ENCODE results near the gene TRIM33.
A peak's percentile ranks its signal among the peaks of the same experiment; 100 is the strongest.
"Not testable (repeated sequence)": the region's sequence is repeated elsewhere in the genome, so short reads cannot be mapped to it uniquely, and the experiment has no call there.

Gene TRIM33

GRCh38 chr1:114390361-114390760, 120.6 kb downstream of the TRIM33 start:
- no peak for DNase-seq

DNA sequence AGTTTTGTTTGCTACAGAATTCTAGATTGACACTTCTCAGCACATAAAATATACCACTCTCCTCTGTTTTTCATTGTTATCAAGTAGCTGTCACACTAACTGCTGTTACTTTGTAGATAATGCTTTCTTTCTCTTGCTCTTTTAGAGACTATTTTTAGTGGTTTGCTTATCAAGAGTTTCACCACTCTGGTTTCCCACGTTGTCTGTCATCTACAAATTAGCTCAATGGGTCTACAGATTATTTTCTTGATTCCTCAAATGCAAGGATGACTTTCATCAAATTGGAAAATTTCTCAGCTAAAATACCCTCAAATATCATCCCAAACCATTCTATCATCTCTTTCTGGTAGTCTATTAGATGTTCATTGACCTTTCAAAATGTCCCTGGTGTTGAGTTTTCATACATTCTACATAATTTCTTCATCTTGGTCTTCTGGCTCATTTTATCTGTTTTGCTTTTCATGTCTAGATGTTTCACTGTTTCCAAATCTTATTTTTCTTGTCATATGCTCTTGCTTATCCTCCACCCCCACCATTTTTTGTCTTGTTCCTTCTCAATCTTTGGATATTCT, 122.5 kb downstream of the TRIM33 start:
- DNase-seq = no peak

GRCh38 chr1:114387585-114387984, 123.4 kb downstream of the TRIM33 start:
- DNase-seq = not testable (repeated sequence)

DNA sequence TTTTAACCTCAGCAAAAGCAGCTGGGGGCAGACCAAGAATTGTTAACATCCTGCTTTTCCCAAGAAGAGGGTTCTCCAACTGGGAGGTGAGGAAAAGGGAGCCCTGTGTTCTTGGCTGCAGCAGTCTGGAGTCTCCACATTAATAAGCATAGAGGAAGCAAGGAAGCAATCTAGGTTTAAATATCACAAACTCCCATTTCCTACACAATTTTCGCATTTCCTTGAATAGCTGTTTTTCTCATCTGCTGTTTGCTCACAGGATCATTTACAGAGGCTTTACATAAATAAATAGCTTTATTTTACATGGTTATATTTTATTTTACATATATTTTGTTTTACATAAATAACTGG, 124.0 kb downstream of the TRIM33 start:
- no peak for DNase-seq

GRCh38 chr1:114386129-114387009, 124.6 kb downstream of the TRIM33 start:
- no peak for DNase-seq

- DNase-seq = no peak
Observed at GRCh38 chr1:114384922-114385321, 126.1 kb downstream of the TRIM33 start.

- no peak for DNase-seq
Observed at GRCh38 chr1:114379987-114380386, 131.0 kb downstream of the TRIM33 start.

- no peak for DNase-seq
Observed at GRCh38 chr1:114379358-114379757, 131.6 kb downstream of the TRIM33 start.

- no peak for DNase-seq
Observed at GRCh38 chr1:114377356-114377755, 133.6 kb downstream of the TRIM33 start.

DNA sequence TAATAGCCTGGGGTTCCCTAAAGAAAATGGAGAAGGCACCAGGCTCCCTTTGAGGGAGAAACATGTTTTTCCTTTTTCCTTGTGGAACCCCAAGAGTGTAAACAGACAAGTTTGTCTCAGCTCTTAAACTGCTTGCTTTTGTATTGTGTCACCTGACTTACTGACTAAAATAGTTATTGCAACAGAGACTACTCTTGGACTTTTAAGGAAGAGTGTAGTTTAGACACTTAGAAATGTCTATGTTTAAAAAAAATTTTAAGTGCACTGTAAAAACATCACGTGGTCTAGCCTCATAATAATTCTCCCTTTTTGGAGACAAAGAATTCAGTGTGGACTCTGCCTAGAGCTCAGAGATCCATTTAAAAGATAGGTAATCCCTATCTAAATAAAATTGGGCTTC, 141.1 kb downstream of the TRIM33 start:
- no peak for DNase-seq

DNA sequence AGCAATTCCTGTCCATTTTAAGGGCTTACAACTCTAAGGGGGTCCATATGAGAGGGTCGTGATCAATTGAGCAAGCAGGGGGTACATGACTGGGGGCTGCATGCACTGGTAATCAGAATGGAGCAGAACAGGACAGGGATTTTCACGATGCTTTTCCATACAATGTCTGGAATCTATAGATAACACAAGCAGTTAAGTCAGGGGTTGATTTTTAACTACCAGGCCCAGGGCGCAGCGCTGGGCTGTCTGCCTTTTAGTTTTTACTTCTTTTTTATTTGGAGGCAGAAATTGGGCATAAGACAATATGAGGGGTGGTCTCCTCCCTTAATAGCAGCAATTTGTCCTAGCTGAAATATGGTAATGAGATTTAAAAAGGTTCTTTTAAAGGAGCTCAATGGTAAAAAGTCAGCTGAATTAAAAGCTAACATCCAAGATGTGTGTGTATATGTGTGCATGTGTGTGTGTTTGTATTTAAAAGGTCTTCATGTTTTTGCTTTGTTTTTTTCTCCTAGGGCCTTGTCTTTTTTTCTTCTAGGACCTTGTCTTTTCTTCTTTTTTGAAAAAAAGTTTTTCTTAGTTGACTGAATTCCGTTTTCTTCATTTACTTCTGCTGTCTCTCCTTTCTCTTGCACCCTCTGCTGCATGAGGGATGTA, 141.6 kb downstream of the TRIM33 start:
- not testable (repeated sequence) for DNase-seq

GRCh38 chr1:114368560-114369255, 142.3 kb downstream of the TRIM33 start:
- no peak for DNase-seq

DNA sequence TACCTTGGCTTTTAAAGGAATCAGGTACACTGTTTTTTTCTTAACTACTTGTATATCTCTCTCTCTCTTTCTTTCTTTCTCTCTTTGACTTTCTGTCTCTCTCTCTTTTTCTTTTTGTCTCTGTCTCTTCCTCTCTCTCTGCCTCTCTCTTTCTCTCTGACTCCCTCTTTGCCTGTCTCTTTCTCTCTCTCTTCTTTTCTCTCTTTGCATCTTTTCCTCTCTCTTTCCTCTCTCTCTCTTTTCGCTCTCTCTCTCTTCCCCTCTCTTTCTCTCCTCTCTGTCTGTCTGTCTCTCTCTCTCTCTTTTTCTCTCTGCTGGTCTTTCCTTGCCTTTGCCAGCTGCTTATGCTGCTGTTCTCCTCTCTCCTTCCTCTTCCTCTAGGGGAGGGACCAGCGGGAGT, 143.2 kb downstream of the TRIM33 start:
- no peak for DNase-seq

DNA sequence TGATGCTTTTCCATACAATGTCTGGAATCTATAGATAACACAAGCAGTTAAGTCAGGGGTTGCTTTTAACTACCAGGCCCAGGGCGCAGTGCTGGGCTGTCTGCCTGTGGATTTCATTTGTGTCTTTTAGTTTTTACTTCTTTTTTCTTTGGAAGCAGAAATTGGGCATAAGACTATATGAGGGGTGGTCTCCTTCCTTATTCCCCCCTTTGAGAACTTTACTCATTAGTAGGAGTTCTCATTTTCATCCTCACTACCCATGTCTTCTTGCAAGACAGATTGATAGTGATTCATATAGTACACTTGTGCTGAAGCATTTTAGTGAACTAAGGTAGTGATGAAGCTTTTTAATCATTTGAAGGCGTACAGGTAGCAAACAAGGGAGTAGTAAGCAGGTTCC, 147.8 kb downstream of the TRIM33 start:
- DNase-seq = not testable (repeated sequence)

- DNase-seq = no peak
Observed at GRCh38 chr1:114359791-114360190, 151.2 kb downstream of the TRIM33 start.

GRCh38 chr1:114355240-114355639, 155.8 kb downstream of the TRIM33 start:
- DNase-seq = no peak

- DNase-seq = peak; percentile 30
Observed at GRCh38 chr1:114353262-114353661, 157.7 kb downstream of the TRIM33 start.

GRCh38 chr1:114352797-114353196, 158.2 kb downstream of the TRIM33 start:
- peak; percentile 30 for DNase-seq

DNA sequence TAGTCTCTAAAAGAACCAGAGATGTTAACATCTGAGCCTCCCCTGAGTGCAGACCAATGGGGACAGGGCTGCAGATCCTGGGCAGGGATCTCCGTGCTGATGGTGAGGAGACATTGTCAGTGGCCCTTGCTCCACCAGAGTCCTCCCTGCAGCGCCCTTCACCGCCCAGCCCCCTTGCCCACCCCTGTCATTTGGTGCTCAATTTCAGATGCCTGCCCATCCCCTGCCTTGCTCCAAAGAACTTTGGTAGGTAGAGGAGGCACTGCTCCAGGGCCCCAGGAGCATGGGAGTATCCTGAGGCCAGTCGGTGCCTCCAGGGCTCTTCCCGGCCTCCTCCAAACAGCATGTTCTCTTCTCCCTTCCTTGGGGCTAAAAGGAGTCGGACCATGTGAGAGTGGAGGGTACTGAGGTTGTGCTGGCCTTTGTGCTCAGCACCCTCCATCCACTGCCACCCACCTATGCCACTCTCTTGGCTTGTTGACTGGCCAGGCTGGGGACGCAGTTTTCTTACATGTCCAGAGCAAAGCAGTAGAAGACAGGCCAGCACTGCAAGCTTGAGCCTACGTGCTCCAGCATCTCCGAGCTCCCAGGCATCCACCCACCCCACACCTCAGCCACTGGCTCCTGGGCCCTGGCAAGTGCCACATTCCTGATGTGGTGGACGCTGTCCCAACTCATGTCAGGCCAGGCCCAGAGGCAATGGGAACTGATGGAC, 160.1 kb downstream of the TRIM33 start:
- no peak for DNase-seq

DNA sequence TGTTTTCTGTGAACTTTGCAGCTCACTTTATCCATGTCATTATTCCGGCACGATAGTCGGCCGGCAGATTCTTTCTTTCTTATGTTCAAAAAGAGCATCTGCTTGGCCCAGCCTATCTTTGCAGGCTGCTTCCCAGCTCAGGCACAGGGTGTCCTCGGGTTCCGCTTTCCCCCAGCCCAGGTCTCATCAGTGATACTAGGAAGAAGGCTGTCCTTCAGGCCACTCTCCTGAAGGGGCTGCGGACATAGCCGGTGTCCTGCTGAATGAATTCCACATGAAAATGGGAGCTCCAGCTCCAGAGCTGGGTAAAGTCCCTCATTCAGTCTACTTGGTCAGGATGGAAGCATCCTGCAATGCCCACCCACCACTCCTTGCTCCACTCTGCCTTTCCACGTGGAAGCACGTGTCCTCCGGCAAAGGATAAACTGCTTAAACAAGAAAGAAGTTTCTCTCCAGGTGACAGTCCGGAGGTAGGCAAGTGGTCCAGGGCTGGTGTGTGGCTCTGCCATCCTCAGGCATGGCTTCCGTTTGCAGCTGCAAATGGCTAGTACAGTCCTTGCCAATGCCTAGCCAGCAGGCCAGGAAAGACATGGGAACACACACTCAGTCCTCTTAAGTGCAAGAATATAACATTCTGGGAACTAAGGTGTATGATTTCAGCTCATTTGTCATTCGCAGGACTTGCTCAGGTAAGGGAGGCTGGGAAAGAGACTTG, 161.0 kb downstream of the TRIM33 start:
- no peak for DNase-seq

DNA sequence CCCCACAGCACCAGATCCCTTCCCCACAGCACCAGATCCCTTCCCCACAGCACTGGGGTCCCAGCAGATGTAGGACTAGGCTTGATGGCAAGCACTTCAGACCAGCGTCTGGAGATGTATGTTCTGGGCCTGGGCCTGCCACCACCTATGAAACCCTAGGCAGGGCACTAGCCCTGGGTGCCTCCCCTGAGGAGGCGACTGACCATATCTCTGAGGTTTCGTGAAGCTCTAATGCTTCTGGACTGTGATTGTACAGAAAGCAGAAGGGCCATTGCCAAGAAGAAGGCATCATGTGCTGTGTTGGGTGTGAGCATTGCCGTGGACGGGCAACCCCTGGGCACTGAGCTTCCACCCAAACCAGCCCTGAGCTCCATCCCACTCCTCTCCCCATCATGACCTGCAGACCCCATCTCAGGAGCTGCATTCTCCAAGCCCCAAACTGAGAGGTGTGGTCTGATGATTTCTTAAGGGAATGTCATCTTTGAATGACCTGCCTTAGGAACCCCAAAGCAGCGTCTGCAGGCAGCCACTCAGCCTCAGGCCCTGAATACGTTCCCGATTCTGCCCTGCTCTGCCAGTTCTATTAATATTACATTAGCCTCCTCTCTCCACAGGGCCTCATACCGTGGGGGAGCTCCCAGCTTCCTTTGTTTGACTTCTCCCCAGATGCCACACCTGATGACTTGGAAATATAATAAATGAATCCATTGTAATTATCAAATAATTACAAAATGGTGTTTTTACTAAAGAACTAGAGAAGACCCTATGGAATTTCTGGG, 163.4 kb downstream of the TRIM33 start:
- DNase-seq = no peak
